GM21360 (cell line): ENCODE data around the gene ALDH1L1.

ENCODE experiments used
- ATAC-seq: cut with Tn5 transposase; IDR thresholded peaks from one replicate; pipeline ENCODE4 v1.9.1; 2021; ENCODE audit warnings: mild to moderate bottlenecking, moderate library complexity; ENCODE audit not compliant: unreplicated experiment

Gene ALDH1L1

GRCh38 chr3:126180477-126181397 lies at the start of gene ALDH1L1:
TSS of gene ALDH1L1 (minus strand) at chr3:126180586. CDS start at chr3:126160979, 19,607 bp downstream.
- no peak for ATAC-seq

- no peak for ATAC-seq
Measured at GRCh38 chr3:126226374-126226773, 46.0 kb upstream of the ALDH1L1 start.

- no peak for ATAC-seq
Measured at GRCh38 chr3:126216416-126216815, 36.0 kb upstream of the ALDH1L1 start.

GRCh38 chr3:126213379-126214028 lies 33.1 kb upstream of the ALDH1L1 start:
- ATAC-seq: no peak

- ATAC-seq: no peak
Measured at GRCh38 chr3:126212620-126213378, 32.4 kb upstream of the ALDH1L1 start.

- ATAC-seq: no peak
Measured at GRCh38 chr3:126212250-126212619, 31.8 kb upstream of the ALDH1L1 start.

GRCh38 chr3:126211569-126211968 lies 31.2 kb upstream of the ALDH1L1 start:
- no peak for ATAC-seq

- ATAC-seq: no peak
Measured at GRCh38 chr3:126210606-126211005, 30.2 kb upstream of the ALDH1L1 start.

- no peak for ATAC-seq
Measured at GRCh38 chr3:126209741-126210140, 29.4 kb upstream of the ALDH1L1 start.

- no peak for ATAC-seq
Measured at GRCh38 chr3:126208606-126209256, 28.3 kb upstream of the ALDH1L1 start.

- no peak for ATAC-seq
Measured at GRCh38 chr3:126208182-126208581, 27.8 kb upstream of the ALDH1L1 start.

- ATAC-seq: no peak
Measured at GRCh38 chr3:126207166-126207565, 26.8 kb upstream of the ALDH1L1 start.

- ATAC-seq: no peak
Measured at GRCh38 chr3:126205717-126206655, 25.6 kb upstream of the ALDH1L1 start.

GRCh38 chr3:126202680-126203079 lies 22.3 kb upstream of the ALDH1L1 start:
- ATAC-seq: no peak

- no peak for ATAC-seq
Measured at GRCh38 chr3:126202276-126202675, 21.9 kb upstream of the ALDH1L1 start.

GRCh38 chr3:126201168-126201567 lies 20.8 kb upstream of the ALDH1L1 start:
- ATAC-seq: no peak

GRCh38 chr3:126200534-126200933 lies 20.1 kb upstream of the ALDH1L1 start:
- no peak for ATAC-seq

- ATAC-seq: no peak
Measured at GRCh38 chr3:126199256-126199655, 18.9 kb upstream of the ALDH1L1 start.

GRCh38 chr3:126197854-126198584 lies 17.6 kb upstream of the ALDH1L1 start:
- ATAC-seq: no peak
